SIG-M5 treated with dmso at 0.1 percent for 504 hours (cell line): Measurements from ENCODE around the gene USH1G.
A peak's percentile ranks its signal among the peaks of the same experiment; 100 is the strongest.

Experiments used
- DNase-seq: peaks from one replicate; lab custom pipeline; 2025; ENCODE audit not compliant: unreplicated experiment; lab: John Stamatoyannopoulos, UW

USH1G gene

GRCh38 chr17:74954665-74955421 lies 31.8 kb upstream of the USH1G start:
- peak; percentile 43 for DNase-seq

- DNase-seq: no peak
Measured at GRCh38 chr17:74954115-74954514, 31.1 kb upstream of the USH1G start.

- no peak for DNase-seq
Measured at GRCh38 chr17:74953134-74953687, 30.2 kb upstream of the USH1G start.

- no peak for DNase-seq
Measured at GRCh38 chr17:74952431-74953133, 29.5 kb upstream of the USH1G start.

GRCh38 chr17:74951680-74952421 lies 28.8 kb upstream of the USH1G start:
- DNase-seq: no peak

- DNase-seq: no peak
Measured at GRCh38 chr17:74951065-74951464, 28.0 kb upstream of the USH1G start.

- no peak for DNase-seq
Measured at GRCh38 chr17:74950207-74950606, 27.2 kb upstream of the USH1G start.

- no peak for DNase-seq
Measured at GRCh38 chr17:74949455-74950115, 26.5 kb upstream of the USH1G start.

- DNase-seq: no peak
Measured at GRCh38 chr17:74947041-74947754, 24.1 kb upstream of the USH1G start.

- DNase-seq: no peak
Measured at GRCh38 chr17:74946641-74947040, 23.6 kb upstream of the USH1G start.

- DNase-seq: no peak
Measured at GRCh38 chr17:74945543-74945942, 22.5 kb upstream of the USH1G start.

- DNase-seq: no peak
Measured at GRCh38 chr17:74943808-74944522, 20.9 kb upstream of the USH1G start.

GRCh38 chr17:74941128-74941725 lies 18.2 kb upstream of the USH1G start:
- no peak for DNase-seq

GRCh38 chr17:74939534-74939933 lies 16.5 kb upstream of the USH1G start:
- no peak for DNase-seq

- DNase-seq: no peak
Measured at GRCh38 chr17:74938194-74938950, 15.3 kb upstream of the USH1G start.

- no peak for DNase-seq
Measured at GRCh38 chr17:74937064-74938051, 14.3 kb upstream of the USH1G start.

GRCh38 chr17:74936470-74936799 lies 13.4 kb upstream of the USH1G start:
- DNase-seq: no peak
